Right cardiac atrium (tissue), 5 donors: ENCODE results near the gene ADAM8. TPM values are rescaled to one million over a fixed set of nuclear protein-coding genes. Genes with fewer than 3 reads are reported as not detected.
"Not testable (repeated sequence)": the region's sequence is repeated elsewhere in the genome, so short reads cannot be mapped to it uniquely, and the experiment has no call there.

ENCODE experiments used
- ATAC-seq, 2 donors: fragments of 200-7000 bp; cut with Tn5 transposase; one replicate each; pipeline versions ENCODE4 v1.8.0 to v1.9.1; 2020; ENCODE audit warnings: moderate library complexity in 2 of 2, mild to moderate bottlenecking in 1 of 2
- DNase-seq, 3 donors: peaks; one replicate each; pipeline ENCODE4 v3.0.0-alpha.2; 2020
- H3K27ac ChIP-seq: one replicate; pipeline ENCODE4 v1.5.1; 2013; ENCODE audit warnings: mild to moderate bottlenecking, low read length, control low read depth, moderate library complexity
- H3K27me3 ChIP-seq: one replicate; pipeline ENCODE4 v1.6.1; 2013; ENCODE audit not compliant: control insufficient read depth, insufficient read depth
- H3K4me1 ChIP-seq: one replicate; pipeline ENCODE4 v1.6.1; 2013; ENCODE audit warnings: low read length; ENCODE audit not compliant: control insufficient read depth, insufficient read depth
- H3K4me3 ChIP-seq: one replicate; pipeline ENCODE4 v1.5.1; 2013; ENCODE audit warnings: low read length, control low read depth
- H3K9me3 ChIP-seq: one replicate; pipeline ENCODE4 v1.6.1; 2013; ENCODE audit warnings: low read length; ENCODE audit not compliant: control insufficient read depth
- WGBS: extraction: QIAGEN DNeasy Blood & Tissue Kit; methylation state at CpG from one replicate; pipeline ENCODE4 v1.1.7; 2013; 5-methylcytosine and 5-hydroxymethylcytosine counted together
- intact Hi-C, 4 donors: fragments of 100-400 bp; cut with DNase I; formaldehyde crosslinking; loops; one replicate each; pipeline versions ENCODE4 v1.11.0 to v1.14.0; 2022 to 2023
- polyA plus RNA-seq: library from polyadenylated mRNA; stranded (reverse); fragments of 200-250 nt; gene quantifications from one replicate; pipeline ENCODE4 v1.2.3, GENCODE V29; 2013
- total RNA-seq, 4 donors: library from RNA; stranded (reverse); fragmentation: NEBNext Ultra II Directional; extraction: Animal tissue kit (Norgen Biotek cat#: 25700); gene quantifications; one replicate each; pipeline ENCODE4 v1.2.1, GENCODE V29; 2021
- donor health status: healthy with polysubstance abuse.
- donor health status: DM: no; HTN: yes; CAD: no.
- donor health status: DM: no; HTN: no; CAD: no.
- donor health status: DM: no; HTN: yes; CAD: no; lungs with severe emphysema.
- donor health status: DM: yes; HTN: yes; CAD: no.

Gene ADAM8
- total and polyA plus RNA-seq, 5 donors, result 0.50 to 2.1 (median 1.4) TPM

DNA sequence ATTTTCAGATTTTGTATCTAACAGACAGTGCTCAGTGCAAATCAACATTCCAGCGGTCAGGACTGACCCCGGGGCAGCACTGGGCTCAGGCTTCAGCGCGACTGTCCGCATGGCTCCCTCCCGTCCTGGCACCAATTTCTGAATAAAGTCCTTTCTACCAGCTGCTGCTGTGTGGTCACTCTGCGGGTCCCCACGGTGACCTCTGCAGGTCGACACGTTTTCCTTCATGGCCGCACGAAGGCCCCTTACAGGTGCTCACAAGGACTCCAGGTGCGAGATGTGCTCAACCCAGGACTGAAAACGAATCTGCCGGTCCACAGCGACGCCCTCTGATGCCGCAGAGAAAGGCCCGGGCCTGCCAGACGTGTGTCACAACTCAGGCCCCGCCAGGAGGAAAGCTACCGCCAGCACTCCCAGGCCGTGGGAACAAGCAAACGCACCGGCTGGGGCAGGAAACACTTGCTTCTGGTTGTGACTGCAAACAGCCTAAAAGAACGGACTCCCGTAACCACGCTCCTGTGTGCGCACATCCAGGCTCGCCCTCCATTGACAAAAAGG, 50.3 kb downstream of the ADAM8 start:
- Histone ChIP-seq H3K27ac (no peak overlapping the region), H3K9me3 (no peaks in the 10 kb centered on the region), H3K27me3 (no peaks in the 10 kb centered on the region), H3K4me1 (no peaks in the 10 kb centered on the region), H3K4me3 (no peak overlapping the region)
- peak in 1 of 3 donors; percentile 41 for DNase-seq
- ATAC-seq, result no peak
- intact Hi-C loops, result no loop called here
- WGBS, result 59% methylated on average over 30 of the region's 30 CpGs

DNA sequence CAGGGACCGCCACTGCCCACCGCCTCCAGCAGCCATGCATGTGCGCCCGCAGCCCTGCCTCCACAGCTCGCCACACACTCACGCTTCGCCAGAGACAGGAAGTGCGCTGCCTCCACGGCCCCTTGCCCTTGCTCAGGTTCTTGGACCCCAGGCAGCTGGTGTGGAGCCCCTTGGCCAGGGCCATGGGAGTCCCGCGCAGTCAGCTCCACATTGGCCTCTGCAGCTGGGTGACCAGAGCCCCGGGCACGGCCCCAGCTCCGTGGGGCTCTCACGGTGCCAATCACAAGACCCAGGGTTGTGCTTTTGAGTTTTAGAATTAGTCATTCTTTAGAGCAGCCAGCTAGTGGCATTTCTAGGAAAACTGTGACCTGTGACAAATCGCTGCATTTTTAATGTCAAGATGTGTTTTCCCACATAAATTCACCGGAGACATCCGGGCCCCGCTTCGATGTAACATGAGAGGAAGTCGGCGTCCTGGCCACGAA, 50.9 kb downstream of the ADAM8 start:
- Histone ChIP-seq H3K27me3 (no peaks in the 10 kb centered on the region), H3K4me3 (no peak overlapping the region), H3K9me3 (no peaks in the 10 kb centered on the region), H3K4me1 (no peaks in the 10 kb centered on the region), H3K27ac (no peak overlapping the region)
- intact Hi-C loops, result no loop called here
- 79% methylated on average over 23 of the region's 23 CpGs for WGBS
- DNase-seq, result peak in 1 of 3 donors; percentile 25
- ATAC-seq, result peak in 1 of 2 donors; percentile 32

DNA sequence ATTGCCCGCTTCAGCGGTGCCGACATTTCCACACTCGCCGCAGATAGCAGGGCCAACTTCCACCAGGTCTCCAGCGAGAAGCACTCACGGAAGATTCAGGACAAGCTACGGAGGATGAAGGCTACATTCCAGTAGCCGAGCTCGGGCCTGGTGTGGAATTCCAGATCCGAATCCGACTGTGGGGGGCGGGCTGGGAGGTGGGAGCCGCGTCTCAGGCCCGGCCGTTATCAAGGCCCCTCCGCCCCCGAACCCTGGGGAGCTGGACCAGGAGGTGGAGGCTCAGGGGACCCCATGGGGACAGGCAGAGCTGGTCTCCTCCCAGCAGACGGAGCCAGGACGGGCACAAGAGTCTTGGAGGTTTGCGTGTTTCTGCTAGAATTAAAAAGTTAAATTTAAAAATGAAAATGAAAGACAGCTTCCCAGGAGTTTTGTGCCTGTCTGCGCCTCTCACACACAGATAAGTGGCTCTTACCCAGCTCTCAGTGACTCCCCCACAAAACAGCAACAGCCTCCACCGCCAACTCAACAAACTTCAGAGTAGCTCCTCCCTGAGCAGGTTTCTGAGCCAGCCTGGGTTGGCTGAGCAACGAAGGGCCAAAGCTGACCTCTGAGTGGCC, 51.8 kb downstream of the ADAM8 start:
- Histone ChIP-seq H3K27ac (no peak overlapping the region), H3K4me1 (no peaks in the 10 kb centered on the region), H3K9me3 (no peaks in the 10 kb centered on the region), H3K27me3 (no peaks in the 10 kb centered on the region), H3K4me3 (no peak overlapping the region)
- ATAC-seq, result peak in 1 of 2 donors; percentile 21
- 46% methylated on average over 25 of the region's 25 CpGs for WGBS
- intact Hi-C loops, result no loop called here
- no peak for DNase-seq

DNA sequence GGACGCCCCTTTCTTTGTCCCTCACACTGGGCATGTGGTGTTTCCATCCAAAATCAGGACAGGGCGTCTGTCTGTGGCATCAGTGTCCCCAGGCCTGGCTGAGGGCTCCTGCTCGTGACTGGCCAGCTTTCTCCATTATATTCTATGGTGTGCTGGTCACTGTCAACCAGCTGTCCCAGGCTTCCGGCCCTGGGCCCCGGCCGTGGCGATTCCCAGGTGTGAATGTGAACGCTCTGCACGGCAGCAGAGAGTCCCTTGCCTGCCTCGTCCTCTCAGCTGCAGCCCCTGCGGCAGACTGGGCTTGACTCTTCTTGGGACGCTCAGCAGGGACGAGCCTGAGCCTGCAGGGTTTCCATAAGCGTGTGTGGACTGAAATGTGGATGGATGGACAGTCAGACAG, 52.6 kb downstream of the ADAM8 start:
- Histone ChIP-seq H3K27me3 (no peaks in the 10 kb centered on the region), H3K4me1 (no peaks in the 10 kb centered on the region), H3K9me3 (no peaks in the 10 kb centered on the region), H3K4me3 (no peak overlapping the region), H3K27ac (no peak overlapping the region)
- WGBS, result 65% methylated on average over 14 of the region's 14 CpGs
- intact Hi-C loops, result no loop called here
- ATAC-seq, result no peak
- no peak for DNase-seq

GRCh38 chr10:133221756-133222155, 54.9 kb downstream of the ADAM8 start:
- ATAC-seq, H3K27me3 ChIP-seq, H3K4me3 ChIP-seq, DNase-seq, H3K27ac ChIP-seq, H3K9me3 ChIP-seq, H3K4me1 ChIP-seq, intact Hi-C loops: not testable (repeated sequence)
- WGBS, result 89% methylated on average over 17 of the region's 22 CpGs

- ATAC-seq, result no peak
- Histone ChIP-seq H3K4me1 (no peaks in the 10 kb centered on the region), H3K9me3 (no peaks in the 10 kb centered on the region), H3K4me3 (no peak overlapping the region), H3K27ac (no peak overlapping the region), H3K27me3 (no peaks in the 10 kb centered on the region)
- DNase-seq, result no peak
- 90% methylated on average over 11 of the region's 11 CpGs for WGBS
- intact Hi-C loops, result no loop called here
Measured at GRCh38 chr10:133221331-133221730, 55.3 kb downstream of the ADAM8 start.

DNA sequence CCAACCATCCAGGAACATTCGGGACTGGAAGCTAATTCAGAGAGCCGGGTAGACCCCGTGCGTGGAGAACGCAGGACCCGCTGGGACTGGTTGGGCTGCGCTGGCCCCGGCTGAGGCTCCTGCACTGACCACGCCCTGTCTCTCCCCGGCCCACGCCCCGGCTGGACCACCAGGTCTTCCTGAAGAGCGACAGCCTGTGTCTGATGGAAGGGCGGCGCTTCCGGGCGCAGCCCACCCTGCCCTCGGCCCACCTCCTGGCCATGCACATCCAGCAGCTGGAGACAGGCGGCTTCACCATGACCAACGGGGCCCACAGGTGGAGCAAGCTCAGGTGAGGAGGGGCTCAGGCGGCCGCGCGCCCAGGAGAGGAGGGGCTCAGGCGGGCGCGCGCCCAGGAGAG, 56.9 kb downstream of the ADAM8 start:
- intact Hi-C loops, result no loop called here
- no peaks in the 10 kb centered on the region for H3K4me1 ChIP-seq
- DNase-seq (peak in 1 of 3 donors; percentile 25), ATAC-seq (no peak)
- H3K9me3 ChIP-seq, result no peaks in the 10 kb centered on the region
- H3K27me3 ChIP-seq, result no peaks in the 10 kb centered on the region
- 18% methylated on average over 28 of the region's 28 CpGs for WGBS
- H3K27ac ChIP-seq, result no peak overlapping the region
- H3K4me3 ChIP-seq, result no peak overlapping the region

DNA sequence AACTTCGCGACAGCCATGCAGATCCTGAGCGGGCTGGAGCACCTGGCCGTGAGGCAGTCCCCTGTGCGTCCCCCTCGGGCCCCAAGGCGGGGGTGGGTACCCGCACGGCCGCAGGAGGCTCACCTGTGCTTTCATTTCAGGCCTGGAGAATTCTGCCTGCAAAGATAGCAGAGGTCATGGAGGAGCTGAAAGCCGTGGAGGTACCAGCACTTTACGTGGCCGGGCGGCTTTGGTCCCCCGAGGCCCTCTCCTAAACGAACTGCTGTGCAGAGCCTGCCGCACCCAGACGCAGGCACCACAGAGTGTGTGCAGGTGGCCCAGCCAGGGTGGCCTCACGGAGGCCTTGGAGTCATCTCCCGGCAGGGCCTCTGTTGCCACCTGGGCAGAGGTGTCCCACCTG, 57.8 kb downstream of the ADAM8 start:
- Histone ChIP-seq H3K4me1 (no peaks in the 10 kb centered on the region), H3K27ac (no peak overlapping the region), H3K9me3 (no peaks in the 10 kb centered on the region), H3K27me3 (no peaks in the 10 kb centered on the region), H3K4me3 (no peak overlapping the region)
- DNase-seq (peak in 1 of 3 donors; percentile 33), ATAC-seq (no peak)
- 88% methylated on average over 20 of the region's 20 CpGs for WGBS
- intact Hi-C loops, result no loop called here

- ATAC-seq (no peak), DNase-seq (peak in 2 of 3 donors; percentile 21 to 30)
- Histone ChIP-seq H3K4me3 (no peak overlapping the region), H3K4me1 (no peaks in the 10 kb centered on the region), H3K27ac (no peak overlapping the region), H3K9me3 (no peaks in the 10 kb centered on the region), H3K27me3 (no peaks in the 10 kb centered on the region)
- 86% methylated on average over 25 of the region's 25 CpGs for WGBS
- intact Hi-C loops, result no loop called here
Measured at GRCh38 chr10:133217800-133218589, 58.7 kb downstream of the ADAM8 start.

DNA sequence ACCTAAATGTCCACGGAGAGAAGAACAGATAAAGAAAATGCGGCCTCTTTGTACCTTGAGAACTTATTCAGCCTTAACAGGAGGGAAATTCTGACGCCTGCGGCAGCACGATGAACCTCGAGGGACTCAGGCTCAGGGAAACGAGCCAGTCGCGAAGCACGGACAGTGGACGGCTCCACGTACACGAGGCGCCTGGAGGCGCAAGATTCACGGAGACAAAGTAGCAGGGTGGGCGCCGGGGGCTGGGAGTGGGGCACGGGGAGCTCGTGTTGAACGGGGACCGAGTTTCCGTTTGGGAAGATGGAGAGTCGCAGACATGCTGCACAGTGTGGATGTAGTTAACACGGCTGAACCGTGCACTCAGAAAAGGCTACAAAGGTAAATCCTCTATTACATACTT, 59.9 kb downstream of the ADAM8 start:
- no peaks in the 10 kb centered on the region for H3K9me3 ChIP-seq
- intact Hi-C loops, result no loop called here
- DNase-seq, result peak in 2 of 3 donors; percentile 28 to 38
- 81% methylated on average over 26 of the region's 26 CpGs for WGBS
- H3K27ac ChIP-seq, result no peak overlapping the region
- no peak overlapping the region for H3K4me3 ChIP-seq
- no peak for ATAC-seq
- H3K27me3 ChIP-seq, result no peaks in the 10 kb centered on the region
- no peaks in the 10 kb centered on the region for H3K4me1 ChIP-seq

GRCh38 chr10:133215586-133215985, 61.1 kb downstream of the ADAM8 start:
- DNase-seq (peak in 2 of 3 donors; percentile 42 to 48), ATAC-seq (peak in 1 of 2 donors; percentile 21)
- H3K4me1 ChIP-seq, result no peaks in the 10 kb centered on the region
- H3K4me3 ChIP-seq, result no peak overlapping the region
- H3K9me3 ChIP-seq, result no peaks in the 10 kb centered on the region
- 92% methylated on average over 27 of the region's 27 CpGs for WGBS
- no peaks in the 10 kb centered on the region for H3K27me3 ChIP-seq
- no peak overlapping the region for H3K27ac ChIP-seq
- intact Hi-C loops, result no loop called here
